Nephron progenitor cell (in vitro differentiated cells): ENCODE results near the gene TSPO.

Experiments used
- DNase-seq: peaks from one replicate; pipeline ENCODE4 v3.0.0; 2021
- H3K27ac Mint-ChIP-seq: 2 replicates; pipeline ENCODE4 v1.8.0; 2021; ENCODE audit warnings: mild to moderate bottlenecking, moderate library complexity, mixed read lengths
- H3K27me3 Mint-ChIP-seq: 2 replicates; pipeline ENCODE4 v1.8.0; 2021; ENCODE audit warnings: mild to moderate bottlenecking, low read depth, mixed read lengths; ENCODE audit not compliant: poor library complexity
- H3K36me3 Mint-ChIP-seq: 2 replicates; pipeline ENCODE4 v1.8.0; 2021; ENCODE audit warnings: low read depth, mixed read lengths
- H3K4me1 Mint-ChIP-seq: 2 replicates; pipeline ENCODE4 v1.8.0; 2021; ENCODE audit warnings: mixed read lengths
- H3K4me3 Mint-ChIP-seq: 2 replicates; pipeline ENCODE4 v1.8.0; 2021; ENCODE audit warnings: mild to moderate bottlenecking, moderate library complexity, mixed read lengths
- H3K9me3 Mint-ChIP-seq: 2 replicates; pipeline ENCODE4 v1.8.0; 2021; ENCODE audit warnings: mild to moderate bottlenecking, moderate library complexity, mixed read lengths
- CTCF ChIP-seq: fragments of 200-600 bp; sonication (generic); IDR thresholded peaks from 2 replicates; pipeline ENCODE4 v1.5.0; 2021; ENCODE audit warnings: antibody characterized with exemption

TSPO gene

DNA sequence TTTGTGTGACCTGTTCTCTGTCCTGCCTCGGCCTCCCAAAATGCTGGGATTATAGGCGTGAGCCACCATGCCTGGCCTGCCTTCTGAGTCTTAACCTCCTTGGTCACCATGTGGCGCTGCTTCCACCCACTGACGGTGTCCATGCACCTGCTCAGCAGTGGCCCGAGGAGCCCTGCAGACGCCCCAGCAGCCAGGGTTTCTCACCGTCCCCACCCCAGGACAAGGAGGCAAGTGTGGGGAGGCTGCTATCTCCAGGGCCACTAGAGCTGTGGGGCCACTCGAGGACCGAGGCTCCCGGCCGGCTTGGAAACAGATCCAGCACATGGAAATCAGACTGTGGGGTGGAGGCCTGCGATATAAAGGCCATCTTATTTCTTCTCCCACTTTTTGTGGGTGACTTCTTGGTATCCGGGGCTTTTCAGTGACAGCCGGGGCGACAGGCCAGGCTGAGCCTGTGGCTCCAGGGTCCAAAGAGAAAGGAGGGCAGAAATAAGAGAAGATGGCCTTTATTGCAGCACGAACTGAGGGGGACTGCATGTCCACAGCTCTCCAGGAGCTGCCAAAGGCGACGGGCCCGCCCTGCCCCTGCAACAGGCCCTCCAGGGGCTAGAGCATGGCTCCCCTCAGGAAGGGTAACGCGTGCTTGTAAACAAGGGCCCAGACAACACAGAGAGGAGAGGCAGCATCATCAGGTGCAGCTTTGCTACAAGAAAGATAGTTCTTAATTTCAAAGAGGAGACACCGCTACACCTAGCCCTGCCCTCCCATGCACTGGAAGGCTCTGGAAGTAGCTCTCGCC, 15.0 kb downstream of the TSPO start:
- DNase-seq: no peak
- Mint-ChIP-seq H3K4me1 (peaks cover 14% of the 10 kb centered on the region), H3K27me3 (peaks cover 6% of the 10 kb centered on the region), H3K4me3 (no peak overlapping the region), H3K9me3 (no peaks in the 10 kb centered on the region), H3K36me3 (peaks cover 15% of the 10 kb centered on the region), H3K27ac (no peak overlapping the region)
- TF ChIP-seq CTCF: no peak

DNA sequence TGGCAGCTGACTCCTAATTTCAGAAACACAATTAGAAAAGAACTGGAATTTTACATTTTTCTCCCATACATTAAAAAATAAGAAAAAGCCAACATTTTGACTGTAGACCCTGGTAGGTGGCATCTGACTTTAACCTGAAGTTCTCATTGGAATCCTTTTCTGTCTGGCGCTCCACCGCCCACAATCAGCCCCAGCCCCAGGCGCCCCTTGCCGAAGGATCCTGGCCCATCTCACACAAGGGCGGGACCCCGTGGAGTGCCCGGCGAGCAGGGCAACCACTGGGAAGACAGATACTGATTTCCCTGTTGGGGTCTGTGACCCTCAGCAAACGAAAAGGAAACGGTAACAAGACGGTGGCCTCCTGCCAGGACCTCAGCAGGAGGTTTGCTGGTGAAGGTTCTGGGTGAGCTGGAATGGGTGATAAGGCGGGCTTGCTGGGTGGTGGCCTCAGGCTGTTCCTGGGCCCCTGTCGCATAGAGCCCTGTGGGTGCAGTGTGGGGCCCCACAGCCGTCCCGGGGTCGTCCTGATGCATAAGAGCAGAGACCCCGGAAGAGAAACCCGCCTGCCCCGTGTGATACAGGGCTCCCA, 15.7 kb downstream of the TSPO start:
- peaks cover 6% of the 10 kb centered on the region for H3K27me3 Mint-ChIP-seq
- H3K9me3 Mint-ChIP-seq: no peaks in the 10 kb centered on the region
- no peak overlapping the region for H3K4me3 Mint-ChIP-seq
- TF ChIP-seq CTCF: no peak
- peaks cover 14% of the 10 kb centered on the region for H3K4me1 Mint-ChIP-seq
- H3K27ac Mint-ChIP-seq: no peak overlapping the region
- H3K36me3 Mint-ChIP-seq: peaks cover 15% of the 10 kb centered on the region
- DNase-seq: no peak

- TF ChIP-seq CTCF: no peak
- Mint-ChIP-seq H3K36me3 (peaks cover 25% of the 10 kb centered on the region), H3K27me3 (peaks cover 6% of the 10 kb centered on the region), H3K9me3 (no peaks in the 10 kb centered on the region), H3K4me3 (no peak overlapping the region), H3K27ac (no peak overlapping the region), H3K4me1 (peaks cover 13% of the 10 kb centered on the region)
- no peak for DNase-seq
These were observed 17.3 kb downstream of the TSPO start for GRCh38 chr22:43168471-43169309.

- peaks cover 4% of the 10 kb centered on the region for H3K4me1 Mint-ChIP-seq
- DNase-seq: no peak
- no peak overlapping the region for H3K4me3 Mint-ChIP-seq
- no peak overlapping the region for H3K27ac Mint-ChIP-seq
- H3K27me3 Mint-ChIP-seq: peaks cover 1% of the 10 kb centered on the region
- TF ChIP-seq CTCF: no peak
- H3K36me3 Mint-ChIP-seq: peaks cover 27% of the 10 kb centered on the region
- no peaks in the 10 kb centered on the region for H3K9me3 Mint-ChIP-seq
These were observed 18.2 kb downstream of the TSPO start for GRCh38 chr22:43169310-43170130.

DNA sequence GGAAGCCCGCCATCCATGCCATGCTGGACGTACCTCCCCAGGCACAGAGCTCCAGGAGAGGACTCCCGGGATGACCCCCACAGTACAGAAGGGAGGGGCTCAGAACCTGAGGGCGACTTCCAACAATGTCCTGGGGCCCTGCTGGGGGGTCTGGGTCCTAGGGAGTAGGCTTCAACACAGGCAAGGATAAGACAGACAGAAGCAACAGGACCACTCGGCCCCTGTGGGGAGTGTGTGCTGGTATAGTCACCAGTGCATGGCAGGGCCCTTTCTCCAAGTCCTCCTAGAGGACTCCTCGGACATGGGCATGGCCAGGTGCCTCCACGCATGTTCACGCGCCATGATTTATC, 18.7 kb downstream of the TSPO start:
- no peak overlapping the region for H3K27ac Mint-ChIP-seq
- no peak overlapping the region for H3K4me3 Mint-ChIP-seq
- DNase-seq: no peak
- TF ChIP-seq CTCF: no peak
- no peaks in the 10 kb centered on the region for H3K27me3 Mint-ChIP-seq
- H3K4me1 Mint-ChIP-seq: no peaks in the 10 kb centered on the region
- no peaks in the 10 kb centered on the region for H3K9me3 Mint-ChIP-seq
- peaks cover 27% of the 10 kb centered on the region for H3K36me3 Mint-ChIP-seq
